K562 (cell line): ENCODE measurements around the gene CAPZB.

ENCODE experiments used
- EZH2 ChIP-seq: IDR thresholded peaks from 2 replicates; pipeline ENCODE4 v1.6.1; 2012; ENCODE audit warnings: low read depth, mild to moderate bottlenecking, inconsistent platforms, low read length, borderline replicate concordance
- HLTF ChIP-seq: fragments of 450-650 bp; IDR thresholded peaks from 2 replicates; pipeline ENCODE4 v1.6.1; 2016
- PHF8 ChIP-seq: fragments of 200-600 bp; sonication (generic); IDR thresholded peaks from 2 replicates; pipeline ENCODE4 v1.6.1; 2012; ENCODE audit warnings: mixed run types, mild to moderate bottlenecking, inconsistent platforms, low read length, moderate library complexity, borderline replicate concordance
- SETDB1 ChIP-seq: IDR thresholded peaks from one replicate; pipeline ENCODE4 v1.6.1; 2012; ENCODE audit warnings: low read length, control low read depth, inconsistent platforms
- YY1 ChIP-seq, 3 experiments: IDR thresholded peaks; 2 replicates each; pipeline ENCODE4 v1.6.1; 2011; ENCODE audit warnings: low read length in 2 of 3, mild to moderate bottlenecking in 2 of 3, moderate library complexity in 2 of 3, borderline replicate concordance in 1 of 3, control low read depth in 1 of 3, low read depth in 1 of 3; ENCODE audit not compliant: insufficient read depth in 3 of 3, insufficient replicate concordance in 2 of 3, control insufficient read depth in 1 of 3, insufficient read length in 1 of 3; ENCODE audit errors: extremely low read depth in 1 of 3
- ZBED1 ChIP-seq: IDR thresholded peaks from 2 replicates; pipeline ENCODE4 v1.6.1; 2014
- ZNF384 ChIP-seq: IDR thresholded peaks from 2 replicates; pipeline ENCODE4 v1.6.1; 2012; ENCODE audit warnings: low read depth, low read length, improper control_type of control experiment
- TF ChIP-seq, protein P1 (sequence below): sonication (generic); formaldehyde crosslinking; IDR thresholded peaks from 2 replicates; pipeline ENCODE4 v1.8.1; 2023; ENCODE audit warnings: mild to moderate bottlenecking, missing genetic modification reagents
- TF ChIP-seq, protein P2 (sequence below): sonication (generic); formaldehyde crosslinking; IDR thresholded peaks from 2 replicates; pipeline ENCODE4 v1.8.0; 2023; ENCODE audit warnings: mild to moderate bottlenecking, missing genetic modification reagents

DNA sequence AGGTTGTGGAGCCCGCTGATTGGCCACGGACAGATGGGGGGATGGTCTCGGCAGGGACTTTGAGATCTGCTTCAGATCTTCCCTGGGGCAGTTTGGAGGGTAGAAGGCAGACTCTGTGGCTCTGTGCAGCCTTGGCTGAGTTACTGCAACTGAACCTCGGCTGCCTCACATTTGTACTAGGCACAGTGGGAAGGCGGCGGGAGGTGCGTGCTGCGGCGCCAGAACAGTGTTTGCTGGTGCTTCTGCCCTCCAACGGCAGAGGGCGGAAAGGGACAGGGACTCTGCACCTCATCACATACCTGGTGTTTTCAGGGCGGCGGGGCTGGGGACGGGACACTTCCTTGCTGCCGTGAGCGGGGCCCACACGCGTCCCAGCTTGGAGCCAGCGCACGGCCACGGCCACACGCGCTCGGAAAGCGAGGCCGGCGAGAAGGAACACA lies 147.0 kb downstream of the CAPZB start:
- no peak for TF ChIP-seq SETDB1
- TF ChIP-seq, protein P1, sequence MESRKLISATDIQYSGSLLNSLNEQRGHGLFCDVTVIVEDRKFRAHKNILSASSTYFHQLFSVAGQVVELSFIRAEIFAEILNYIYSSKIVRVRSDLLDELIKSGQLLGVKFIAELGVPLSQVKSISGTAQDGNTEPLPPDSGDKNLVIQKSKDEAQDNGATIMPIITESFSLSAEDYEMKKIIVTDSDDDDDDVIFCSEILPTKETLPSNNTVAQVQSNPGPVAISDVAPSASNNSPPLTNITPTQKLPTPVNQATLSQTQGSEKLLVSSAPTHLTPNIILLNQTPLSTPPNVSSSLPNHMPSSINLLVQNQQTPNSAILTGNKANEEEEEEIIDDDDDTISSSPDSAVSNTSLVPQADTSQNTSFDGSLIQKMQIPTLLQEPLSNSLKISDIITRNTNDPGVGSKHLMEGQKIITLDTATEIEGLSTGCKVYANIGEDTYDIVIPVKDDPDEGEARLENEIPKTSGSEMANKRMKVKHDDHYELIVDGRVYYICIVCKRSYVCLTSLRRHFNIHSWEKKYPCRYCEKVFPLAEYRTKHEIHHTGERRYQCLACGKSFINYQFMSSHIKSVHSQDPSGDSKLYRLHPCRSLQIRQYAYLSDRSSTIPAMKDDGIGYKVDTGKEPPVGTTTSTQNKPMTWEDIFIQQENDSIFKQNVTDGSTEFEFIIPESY = peak; percentile 97
- no peak for TF ChIP-seq HLTF
- no peak for TF ChIP-seq EZH2
- TF ChIP-seq ZNF384 = no peak
- TF ChIP-seq, protein P2, sequence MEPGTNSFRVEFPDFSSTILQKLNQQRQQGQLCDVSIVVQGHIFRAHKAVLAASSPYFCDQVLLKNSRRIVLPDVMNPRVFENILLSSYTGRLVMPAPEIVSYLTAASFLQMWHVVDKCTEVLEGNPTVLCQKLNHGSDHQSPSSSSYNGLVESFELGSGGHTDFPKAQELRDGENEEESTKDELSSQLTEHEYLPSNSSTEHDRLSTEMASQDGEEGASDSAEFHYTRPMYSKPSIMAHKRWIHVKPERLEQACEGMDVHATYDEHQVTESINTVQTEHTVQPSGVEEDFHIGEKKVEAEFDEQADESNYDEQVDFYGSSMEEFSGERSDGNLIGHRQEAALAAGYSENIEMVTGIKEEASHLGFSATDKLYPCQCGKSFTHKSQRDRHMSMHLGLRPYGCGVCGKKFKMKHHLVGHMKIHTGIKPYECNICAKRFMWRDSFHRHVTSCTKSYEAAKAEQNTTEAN (CRISPR knock-in tag) = no peak
- TF ChIP-seq PHF8 = no peak
- no peak for TF ChIP-seq ZBED1
- no peak for TF ChIP-seq YY1 (IDR thresholded peaks at IDR 0.05; ENCODE audit: borderline replicate concordance in 1 of 3, control insufficient read depth in 1 of 3, extremely low read depth in 1 of 3, insufficient read depth in 3 of 3, insufficient read length in 1 of 3, insufficient replicate concordance in 2 of 3, low read depth in 1 of 3, low read length in 2 of 3)
